ENCODE results near the gene PPP6R2. TPM values are rescaled to one million over a fixed set of nuclear protein-coding genes. Genes with fewer than 3 reads are reported as not detected.

PPP6R2 gene
- 100 to 1,000 TPM in 2 of 4 donors, 10 to 100 TPM in 2; 82.8 to 201 (median 111) TPM for total RNA-seq

GRCh38 chr22:50342651-50343540 lies at the start of gene PPP6R2:
PPP6R2 (plus strand) TSS chr22:50343327; CDS start chr22:50393909, 50,582 bp downstream.
- peak within 1 kb of the TSS; percentile 96 to 100 (median 98) for H3K4me3 ChIP-seq
- H3K4me1 ChIP-seq, result peaks cover 0 to 20% (median 4%) of the 10 kb centered on the region in 4 donors
- H3K27ac ChIP-seq, result peak within 1 kb of the TSS; percentile 89 to 93 (median 90)
- DNase-seq, result peak; percentile 84 to 93 (median 91)
- H3K9me3 ChIP-seq, result no peaks in the 10 kb centered on the region
- peaks cover 0 to 5% (median 0%) of the 10 kb centered on the region in 3 donors for H3K36me3 ChIP-seq
- TF ChIP-seq POLR2A (IDR thresholded peaks at IDR 0.05) (peak in 1 of 2 donors; percentile 49), CTCF (IDR thresholded peaks at IDR 0.05) (peak in 2 of 6 experiments; percentile 7 to 16)
- H3K27me3 ChIP-seq, result no peaks in the 10 kb centered on the region

DNA sequence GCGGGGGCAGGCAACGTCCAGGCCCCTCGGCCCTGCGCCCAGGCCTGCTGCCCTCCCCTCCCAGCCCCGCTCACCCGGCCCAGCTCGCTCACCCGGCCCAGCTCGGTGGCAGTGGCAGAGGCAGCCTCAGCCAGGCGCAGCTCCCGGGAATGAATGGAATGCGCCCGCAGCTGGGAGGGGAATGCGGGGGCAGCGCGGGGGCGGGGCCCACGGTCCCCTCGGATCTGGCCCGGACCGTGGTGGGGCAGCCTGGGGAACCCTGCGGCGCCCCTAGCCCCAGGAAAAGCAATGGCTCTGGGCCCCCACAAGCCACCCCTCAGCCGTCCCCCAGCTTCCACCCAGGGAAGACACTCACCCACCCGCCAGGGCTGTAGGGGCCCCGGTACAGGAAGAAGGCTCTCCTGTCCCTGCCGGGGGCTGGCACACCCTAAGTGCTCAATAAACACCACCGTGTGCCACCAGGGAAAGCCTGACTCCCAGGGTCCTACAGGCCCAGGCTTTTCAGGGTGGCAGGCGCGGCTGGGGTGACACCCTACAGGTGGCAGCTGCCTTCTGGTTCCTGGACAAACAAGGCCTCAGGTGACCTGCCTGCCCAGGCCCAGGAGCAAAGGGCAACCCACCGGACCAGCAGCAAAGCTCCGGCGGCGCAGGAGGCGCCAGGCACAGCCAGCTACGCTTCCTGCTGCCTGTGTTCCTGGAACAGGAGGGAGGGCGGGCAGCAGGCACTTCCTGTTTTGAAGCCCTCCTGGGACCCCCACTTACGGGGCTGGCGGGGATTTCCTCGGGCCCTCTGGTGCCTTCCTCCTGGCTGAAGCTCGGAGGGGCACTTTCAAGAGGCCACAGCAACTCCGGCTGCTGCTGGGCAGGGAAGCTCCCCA lies 49.4 kb upstream of the PPP6R2 start:
- TF ChIP-seq POLR2A (IDR thresholded peaks at IDR 0.05), result peak; percentile 62 to 65
- peak in 3 of 6 experiments; percentile 36 to 51 (median 41) for TF ChIP-seq CTCF (IDR thresholded peaks at IDR 0.05)
- Histone ChIP-seq H3K9me3 (no peaks in the 10 kb centered on the region), H3K4me3 (peak overlapping the region; percentile 1 to 48 (median 34)), H3K36me3 (peaks cover 0 to 37% (median 0%) of the 10 kb centered on the region in 3 donors), H3K27me3 (no peaks in the 10 kb centered on the region), H3K4me1 (peaks cover 4 to 58% (median 30%) of the 10 kb centered on the region in 4 donors), H3K27ac (peak overlapping the region; percentile 65 to 90 (median 85))
- DNase-seq, result peak in 2 of 3 donors; percentile 87 to 91

DNA sequence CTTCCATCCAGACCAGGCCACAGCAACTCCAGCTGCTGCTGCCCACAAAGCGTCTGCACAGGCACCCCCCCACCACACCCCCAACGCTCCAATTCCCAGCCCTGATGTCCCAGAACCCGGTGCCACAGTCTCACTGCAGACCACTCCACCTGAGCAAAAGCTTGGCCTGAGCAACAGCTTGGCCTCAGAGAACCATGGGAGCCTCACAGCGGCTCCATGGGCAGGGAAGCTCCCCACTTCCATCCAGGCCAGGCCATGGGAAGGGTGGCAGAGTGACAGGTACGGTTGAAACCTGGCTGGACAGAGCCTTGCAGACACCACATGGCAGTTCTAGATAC lies 48.8 kb upstream of the PPP6R2 start:
- Histone ChIP-seq H3K27me3 (no peaks in the 10 kb centered on the region), H3K36me3 (peaks cover 0 to 31% (median 0%) of the 10 kb centered on the region in 3 donors), H3K4me1 (peaks cover 4 to 63% (median 36%) of the 10 kb centered on the region in 4 donors), H3K27ac (peak overlapping the region; percentile 65 to 90 (median 85)), H3K4me3 (peak overlapping the region in 2 of 4 donors; percentile 45 to 48), H3K9me3 (no peaks in the 10 kb centered on the region)
- no peak for DNase-seq
- TF ChIP-seq CTCF (IDR thresholded peaks at IDR 0.05) (no peak), POLR2A (IDR thresholded peaks at IDR 0.05) (no peak)

DNA sequence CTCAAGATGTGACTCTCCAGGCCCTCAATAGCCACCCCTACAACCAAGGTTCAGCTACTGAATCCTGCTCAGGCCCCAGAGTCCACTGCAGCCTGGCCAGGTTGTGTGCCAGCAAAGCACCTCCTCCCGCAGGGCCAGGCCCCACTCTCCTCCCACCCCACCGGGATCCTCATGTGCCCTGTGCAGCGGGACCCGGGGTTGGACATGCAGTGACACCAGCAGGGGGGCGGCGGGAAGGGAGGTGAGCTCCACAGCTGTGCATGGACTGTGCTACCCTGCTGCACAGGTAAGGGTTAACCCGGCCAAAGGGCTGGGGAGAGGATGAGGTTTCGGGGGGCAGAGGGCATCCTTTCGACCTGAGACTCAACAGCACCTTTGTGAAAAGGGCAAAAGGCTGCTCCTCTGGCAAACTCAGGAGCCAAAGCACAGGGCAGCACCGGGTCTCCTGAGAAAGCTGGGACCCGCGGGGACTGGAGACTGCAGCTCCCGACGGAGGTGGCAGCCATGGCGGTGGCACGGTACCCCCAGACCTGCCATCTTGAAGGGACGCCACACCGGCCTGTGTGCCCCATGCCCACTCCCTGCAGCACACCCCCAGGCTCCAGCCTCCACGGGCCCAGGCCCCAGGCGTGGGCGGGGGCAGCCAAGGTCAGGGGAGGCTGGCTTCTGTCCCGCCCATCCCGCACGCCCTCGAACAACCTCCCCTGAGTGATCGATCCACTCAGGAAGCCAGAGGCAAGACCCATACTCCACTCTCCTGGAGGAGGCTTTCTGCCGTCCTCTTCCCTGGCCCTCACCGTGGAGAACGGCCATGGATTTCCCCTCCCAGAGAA lies 46.3 kb upstream of the PPP6R2 start:
- Histone ChIP-seq H3K4me1 (peaks cover 13 to 89% (median 52%) of the 10 kb centered on the region in 4 donors), H3K36me3 (peaks cover 0 to 5% (median 0%) of the 10 kb centered on the region in 3 donors), H3K27ac (peak overlapping the region in 2 of 4 donors; percentile 39 to 55), H3K27me3 (no peaks in the 10 kb centered on the region), H3K9me3 (no peaks in the 10 kb centered on the region), H3K4me3 (no peak overlapping the region)
- TF ChIP-seq POLR2A (IDR thresholded peaks at IDR 0.05), result no peak
- no peak for TF ChIP-seq CTCF (IDR thresholded peaks at IDR 0.05)
- DNase-seq, result no peak
